Thyroid gland (tissue), 4 donors: ENCODE data around the gene PEDS1.

Experiments
- POLR2A ChIP-seq, 2 donors: fragments of 450-650 bp; IDR thresholded peaks; one replicate each; pipeline ENCODE4 v1.6.1; 2017; ENCODE audit warnings: antibody characterized with exemption in 2 of 2, mild to moderate bottlenecking in 2 of 2, moderate library complexity in 1 of 2
- TF ChIP-seq, protein P1 (sequence below), 6 experiments: fragments of 200-600 bp in 3 of 6; fragments of 450-650 bp in 3 of 6; sonication (generic) in 3 of 6; IDR thresholded peaks; one replicate each; pipeline ENCODE4 v1.5.1; 2016 to 2019; ENCODE audit warnings: antibody characterized with exemption in 6 of 6, mild to moderate bottlenecking in 2 of 6, inconsistent platforms in 1 of 6, moderate library complexity in 1 of 6

DNA sequence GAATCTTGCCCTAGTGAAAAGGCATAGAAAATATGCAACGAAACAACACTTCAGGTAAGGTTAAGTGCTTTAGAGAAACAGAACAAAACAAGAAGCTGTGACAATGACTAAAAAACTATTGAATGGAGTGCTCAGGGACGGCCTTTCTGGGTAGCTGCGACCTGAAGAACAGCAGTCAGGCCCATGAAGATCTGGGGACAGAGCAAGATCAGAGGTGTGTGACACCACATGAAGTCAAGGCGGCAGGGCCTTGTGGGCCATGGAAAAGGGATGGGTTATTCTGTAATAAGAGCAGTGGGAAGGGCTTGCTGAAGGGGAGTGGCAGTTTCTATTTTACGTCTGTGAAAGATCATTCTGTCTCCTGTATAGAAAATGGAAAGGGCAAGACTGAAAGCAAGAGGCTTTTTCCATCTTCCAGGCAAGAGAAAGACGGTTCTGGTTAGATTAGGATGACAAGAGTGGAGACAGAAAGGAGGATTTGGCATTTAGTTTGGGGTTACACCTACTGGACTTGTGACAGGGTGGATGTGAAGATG lies 45.7 kb downstream of the PEDS1 start:
- TF ChIP-seq, protein P1, sequence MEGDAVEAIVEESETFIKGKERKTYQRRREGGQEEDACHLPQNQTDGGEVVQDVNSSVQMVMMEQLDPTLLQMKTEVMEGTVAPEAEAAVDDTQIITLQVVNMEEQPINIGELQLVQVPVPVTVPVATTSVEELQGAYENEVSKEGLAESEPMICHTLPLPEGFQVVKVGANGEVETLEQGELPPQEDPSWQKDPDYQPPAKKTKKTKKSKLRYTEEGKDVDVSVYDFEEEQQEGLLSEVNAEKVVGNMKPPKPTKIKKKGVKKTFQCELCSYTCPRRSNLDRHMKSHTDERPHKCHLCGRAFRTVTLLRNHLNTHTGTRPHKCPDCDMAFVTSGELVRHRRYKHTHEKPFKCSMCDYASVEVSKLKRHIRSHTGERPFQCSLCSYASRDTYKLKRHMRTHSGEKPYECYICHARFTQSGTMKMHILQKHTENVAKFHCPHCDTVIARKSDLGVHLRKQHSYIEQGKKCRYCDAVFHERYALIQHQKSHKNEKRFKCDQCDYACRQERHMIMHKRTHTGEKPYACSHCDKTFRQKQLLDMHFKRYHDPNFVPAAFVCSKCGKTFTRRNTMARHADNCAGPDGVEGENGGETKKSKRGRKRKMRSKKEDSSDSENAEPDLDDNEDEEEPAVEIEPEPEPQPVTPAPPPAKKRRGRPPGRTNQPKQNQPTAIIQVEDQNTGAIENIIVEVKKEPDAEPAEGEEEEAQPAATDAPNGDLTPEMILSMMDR (IDR thresholded peaks at IDR 0.05), result no peak
- no peak for TF ChIP-seq POLR2A (IDR thresholded peaks at IDR 0.05)
